Measurements from ENCODE around the gene KCNIP4.
A peak's percentile ranks its signal among the peaks of the same experiment; 100 is the strongest.

KCNIP4 gene

GRCh38 chr4:21577056-21577455, 371.5 kb downstream of the KCNIP4 start:
- DNase-seq (ENCODE audit: low read depth, low spot score): no peak

GRCh38 chr4:21571100-21571499, 377.5 kb downstream of the KCNIP4 start:
- DNase-seq (ENCODE audit: low read depth, low spot score): no peak

- DNase-seq (ENCODE audit: low read depth, low spot score): no peak
These were observed 378.9 kb downstream of the KCNIP4 start for GRCh38 chr4:21569638-21570037.

- no peak for DNase-seq (ENCODE audit: low read depth, low spot score)
These were observed 393.5 kb downstream of the KCNIP4 start for GRCh38 chr4:21555083-21555482.

- DNase-seq (ENCODE audit: low read depth, low spot score): no peak
These were observed 394.1 kb downstream of the KCNIP4 start for GRCh38 chr4:21554500-21554899.

GRCh38 chr4:21554066-21554465, 394.5 kb downstream of the KCNIP4 start:
- no peak for DNase-seq (ENCODE audit: low read depth, low spot score)

GRCh38 chr4:21552455-21552854, 396.1 kb downstream of the KCNIP4 start:
- no peak for DNase-seq (ENCODE audit: low read depth, low spot score)

GRCh38 chr4:21544955-21545354, 403.6 kb downstream of the KCNIP4 start:
- no peak for DNase-seq (ENCODE audit: low read depth, low spot score)

- DNase-seq (ENCODE audit: low read depth, low spot score): peak; percentile 9
These were observed 404.2 kb downstream of the KCNIP4 start for GRCh38 chr4:21544415-21544814.

GRCh38 chr4:21543514-21543913, 405.1 kb downstream of the KCNIP4 start:
- DNase-seq (ENCODE audit: low read depth, low spot score): no peak

GRCh38 chr4:21535898-21536297, 412.7 kb downstream of the KCNIP4 start:
- DNase-seq (ENCODE audit: low read depth, low spot score): no peak

GRCh38 chr4:21531048-21531447, 417.5 kb downstream of the KCNIP4 start:
- no peak for DNase-seq (ENCODE audit: low read depth, low spot score)

- DNase-seq (ENCODE audit: low read depth, low spot score): no peak
These were observed 419.4 kb downstream of the KCNIP4 start for GRCh38 chr4:21529214-21529613.

- DNase-seq (ENCODE audit: low read depth, low spot score): no peak
These were observed 426.3 kb downstream of the KCNIP4 start for GRCh38 chr4:21522296-21522695.

GRCh38 chr4:21517126-21517859, 431.3 kb downstream of the KCNIP4 start:
- DNase-seq (ENCODE audit: low read depth, low spot score): no peak

GRCh38 chr4:21514022-21514694, 434.4 kb downstream of the KCNIP4 start:
- DNase-seq (ENCODE audit: low read depth, low spot score): no peak

- DNase-seq (ENCODE audit: low read depth, low spot score): no peak
These were observed 436.2 kb downstream of the KCNIP4 start for GRCh38 chr4:21512353-21512752.

- DNase-seq (ENCODE audit: low read depth, low spot score): no peak
These were observed 441.1 kb downstream of the KCNIP4 start for GRCh38 chr4:21507439-21507838.

- no peak for DNase-seq (ENCODE audit: low read depth, low spot score)
These were observed 457.9 kb downstream of the KCNIP4 start for GRCh38 chr4:21490682-21491081.

- DNase-seq (ENCODE audit: low read depth, low spot score): peak; percentile 22
These were observed 471.8 kb downstream of the KCNIP4 start for GRCh38 chr4:21476757-21477156.

GRCh38 chr4:21474195-21474594, 474.4 kb downstream of the KCNIP4 start:
- no peak for DNase-seq (ENCODE audit: low read depth, low spot score)

GRCh38 chr4:21470535-21470934, 478.0 kb downstream of the KCNIP4 start:
- no peak for DNase-seq (ENCODE audit: low read depth, low spot score)
